ENCODE results near the gene PPFIA2.

- TF ChIP-seq CTCF (IDR thresholded peaks at IDR 0.05) (no peak), POLR2AphosphoS5 (IDR thresholded peaks at IDR 0.05) (no peak), EP300 (IDR thresholded peaks at IDR 0.05) (no peak), POLR2A (IDR thresholded peaks at IDR 0.05) (no peak)
Measured at GRCh38 chr12:81797100-81797499, 38.0 kb upstream of the PPFIA2 start.
